ENCODE results near the gene PCP4.

PCP4 gene

DNA sequence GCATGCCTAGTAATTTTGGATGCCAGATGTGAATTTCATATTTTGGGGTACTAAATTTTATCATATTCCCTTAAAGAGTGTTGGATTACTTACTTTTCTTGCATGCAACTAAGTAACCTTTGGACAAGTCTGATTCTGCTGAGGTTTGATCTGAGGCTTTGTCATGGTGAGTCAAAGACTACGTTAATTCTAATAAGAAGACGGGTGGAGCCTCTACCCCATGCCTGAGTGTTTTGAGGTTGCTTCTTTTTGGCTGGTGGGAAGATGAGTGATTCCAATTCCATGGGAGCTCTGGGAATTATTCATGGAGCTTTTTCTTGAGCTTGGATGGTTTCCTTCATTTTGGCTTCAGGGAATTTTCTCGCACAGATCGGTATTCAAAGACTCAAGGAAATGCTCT is 11.6 kb upstream of the PCP4 start:
- TF ChIP-seq, protein P1, sequence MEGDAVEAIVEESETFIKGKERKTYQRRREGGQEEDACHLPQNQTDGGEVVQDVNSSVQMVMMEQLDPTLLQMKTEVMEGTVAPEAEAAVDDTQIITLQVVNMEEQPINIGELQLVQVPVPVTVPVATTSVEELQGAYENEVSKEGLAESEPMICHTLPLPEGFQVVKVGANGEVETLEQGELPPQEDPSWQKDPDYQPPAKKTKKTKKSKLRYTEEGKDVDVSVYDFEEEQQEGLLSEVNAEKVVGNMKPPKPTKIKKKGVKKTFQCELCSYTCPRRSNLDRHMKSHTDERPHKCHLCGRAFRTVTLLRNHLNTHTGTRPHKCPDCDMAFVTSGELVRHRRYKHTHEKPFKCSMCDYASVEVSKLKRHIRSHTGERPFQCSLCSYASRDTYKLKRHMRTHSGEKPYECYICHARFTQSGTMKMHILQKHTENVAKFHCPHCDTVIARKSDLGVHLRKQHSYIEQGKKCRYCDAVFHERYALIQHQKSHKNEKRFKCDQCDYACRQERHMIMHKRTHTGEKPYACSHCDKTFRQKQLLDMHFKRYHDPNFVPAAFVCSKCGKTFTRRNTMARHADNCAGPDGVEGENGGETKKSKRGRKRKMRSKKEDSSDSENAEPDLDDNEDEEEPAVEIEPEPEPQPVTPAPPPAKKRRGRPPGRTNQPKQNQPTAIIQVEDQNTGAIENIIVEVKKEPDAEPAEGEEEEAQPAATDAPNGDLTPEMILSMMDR (conservative IDR thresholded peaks at IDR 0.05; ENCODE audit: low read depth) = no peak
- no peak for DNase-seq (ENCODE audit: low spot score)
- no peak overlapping the region for H3K27ac ChIP-seq
- ChIA-PET CTCF (no interaction called here), POLR2A (ENCODE audit: low non-redundant PET) (no interaction called here)

DNA sequence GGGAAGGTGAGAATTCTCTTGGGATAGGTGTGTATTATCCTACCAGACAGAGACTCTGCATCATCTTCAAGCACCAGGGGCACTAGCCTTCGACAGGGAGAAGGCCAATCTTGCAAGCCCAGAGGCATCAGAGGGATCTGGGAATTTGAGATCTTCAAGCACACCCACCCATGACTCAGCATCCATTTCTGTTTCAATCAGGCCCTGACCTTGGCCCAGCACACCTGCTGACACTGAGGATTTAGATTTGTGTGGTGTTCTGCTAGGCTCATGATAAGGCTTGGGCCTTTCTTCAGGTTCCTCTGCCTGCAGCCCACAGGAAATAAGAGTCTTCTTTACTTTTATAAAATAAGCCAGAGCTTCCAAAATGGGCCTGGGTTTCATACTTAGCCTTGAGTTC is 6.6 kb upstream of the PCP4 start:
- no peak overlapping the region for H3K27ac ChIP-seq
- DNase-seq (ENCODE audit: low spot score) = no peak
- TF ChIP-seq, protein P1 (conservative IDR thresholded peaks at IDR 0.05; ENCODE audit: low read depth) = no peak
- ChIA-PET POLR2A (ENCODE audit: low non-redundant PET) (no interaction called here), CTCF (no interaction called here)

DNA sequence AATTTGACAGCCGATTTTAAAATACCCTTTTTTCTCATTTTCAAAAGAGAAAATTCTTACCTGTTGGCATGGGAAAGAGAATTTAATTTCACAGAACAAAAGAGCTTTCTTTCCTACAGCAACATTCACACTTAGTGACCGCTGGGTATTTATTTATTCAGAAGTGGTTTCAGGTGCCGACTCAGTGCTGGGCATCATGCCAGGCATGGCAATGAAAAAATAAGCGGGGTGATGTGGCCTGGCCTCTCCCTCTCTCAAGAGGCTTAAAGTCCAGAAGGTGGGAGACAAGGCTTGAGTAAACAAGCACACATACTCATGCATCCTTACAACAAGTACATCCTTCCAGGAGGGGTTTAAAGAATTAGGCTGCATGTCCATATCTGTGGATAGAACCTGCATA is 4.1 kb upstream of the PCP4 start:
- TF ChIP-seq, protein P1 (conservative IDR thresholded peaks at IDR 0.05; ENCODE audit: low read depth) = no peak
- DNase-seq (ENCODE audit: low spot score) = no peak
- ChIA-PET CTCF (no interaction called here), POLR2A (ENCODE audit: low non-redundant PET) (no interaction called here)
- H3K27ac ChIP-seq = no peak overlapping the region

DNA sequence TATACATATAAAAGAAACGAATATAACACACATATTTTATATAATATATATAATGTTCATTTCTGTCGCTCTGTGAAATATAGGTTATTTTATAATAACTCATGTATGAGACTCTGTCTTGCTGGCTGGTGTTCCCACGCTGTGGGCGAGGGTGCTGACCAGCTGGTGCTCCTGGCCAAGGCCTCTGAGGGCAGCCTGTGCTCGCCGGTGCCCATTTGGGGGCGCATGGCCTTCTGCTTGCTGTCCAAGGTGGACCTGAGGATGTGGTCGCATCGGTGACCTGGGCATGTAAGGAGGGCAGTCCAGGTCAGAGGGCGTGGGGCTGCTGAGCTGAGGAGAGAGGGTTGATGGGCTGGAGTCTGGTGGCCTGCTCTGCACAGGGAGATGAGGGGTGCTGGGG is 1.1 kb upstream of the PCP4 start:
- TF ChIP-seq, protein P1 (conservative IDR thresholded peaks at IDR 0.05; ENCODE audit: low read depth) = no peak
- POLR2A ChIA-PET (ENCODE audit: low non-redundant PET) = no interaction called here
- no peak overlapping the region for H3K27ac ChIP-seq
- DNase-seq (ENCODE audit: low spot score) = no peak
- CTCF ChIA-PET = interaction anchor here (0.5 to 1.9 kb wide), 2 partner anchors 254 to 1180 kb away, joined by 3 to 9 read pairs; no protein-coding TSS in a partner anchor

DNA sequence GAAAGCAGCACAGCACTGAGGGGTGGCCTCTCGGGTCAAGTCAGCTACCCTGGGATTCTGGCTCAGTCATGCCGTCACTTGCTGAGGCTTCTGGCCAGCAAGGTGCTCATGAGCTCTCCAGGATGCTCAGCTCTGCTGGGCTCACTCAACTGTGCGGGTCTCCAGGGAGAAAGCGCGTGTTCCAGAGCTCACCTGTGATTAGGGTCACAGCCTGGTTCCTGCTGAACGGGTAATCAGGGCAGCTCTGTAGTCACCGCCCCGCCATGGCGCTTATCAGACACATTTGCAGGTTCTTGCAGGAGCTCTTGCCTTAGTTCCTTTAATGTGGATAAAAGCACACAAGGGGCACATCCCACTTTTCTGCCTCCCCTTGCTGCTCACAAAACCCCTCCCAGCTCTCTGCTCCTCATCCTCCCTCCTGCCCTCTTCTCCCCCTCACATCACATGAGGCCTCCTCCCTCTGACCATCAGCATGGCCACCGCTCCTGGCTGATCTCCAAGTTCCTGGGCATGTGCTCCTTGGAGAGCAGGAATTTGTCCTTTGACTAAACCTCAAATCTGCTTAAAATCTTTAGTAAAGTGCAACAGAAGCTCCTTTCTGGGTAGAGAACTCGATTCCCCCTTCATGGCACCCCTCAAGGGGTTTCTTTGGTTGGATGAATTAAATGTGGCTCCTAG is 2.0 kb downstream of the PCP4 start:
- CTCF ChIA-PET = interaction anchor here (0.7 kb wide), 1 partner anchor 682 kb away, joined by 6 read pairs; no protein-coding TSS in a partner anchor
- TF ChIP-seq, protein P1 (conservative IDR thresholded peaks at IDR 0.05; ENCODE audit: low read depth) = no peak
- POLR2A ChIA-PET (ENCODE audit: low non-redundant PET) = no interaction called here
- DNase-seq (ENCODE audit: low spot score) = no peak
- H3K27ac ChIP-seq = no peak overlapping the region

DNA sequence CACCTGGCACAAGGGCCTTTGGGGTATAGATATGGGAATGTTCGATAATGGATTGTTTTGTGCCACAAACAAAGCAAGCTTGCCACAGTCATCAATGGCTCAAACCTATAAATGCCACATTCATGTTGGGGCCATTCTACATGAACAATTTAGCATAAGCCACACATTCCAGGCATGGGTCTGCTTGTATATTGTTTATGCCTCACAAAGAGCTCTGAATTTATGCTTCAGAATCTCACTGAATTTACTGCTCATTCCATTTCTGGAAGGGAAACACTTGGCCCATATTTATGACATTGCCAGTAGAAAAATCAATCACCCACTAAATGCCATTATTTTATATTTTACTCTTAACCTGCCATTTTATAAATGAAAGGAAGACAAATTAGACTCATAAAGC is 6.4 kb downstream of the PCP4 start:
- TF ChIP-seq, protein P1 (conservative IDR thresholded peaks at IDR 0.05; ENCODE audit: low read depth) = no peak
- no peak overlapping the region for H3K27ac ChIP-seq
- CTCF ChIA-PET = interaction anchor here (0.6 kb wide), 1 partner anchor 749 kb away, joined by 3 read pairs; no protein-coding TSS in a partner anchor
- POLR2A ChIA-PET (ENCODE audit: low non-redundant PET) = no interaction called here
- no peak for DNase-seq (ENCODE audit: low spot score)
